Thymus (tissue), 11 donors: ENCODE results near the gene UGT1A6. TPM values are rescaled to one million over a fixed set of nuclear protein-coding genes. Genes with fewer than 3 reads are reported as not detected.

Experiments
- DNase-seq, 9 donors: peaks; one replicate each; pipeline ENCODE4 v3.0.0-alpha.2; 2013; ENCODE audit warnings: low spot score in 9 of 9, low read depth in 6 of 9, missing footprints in 1 of 9
- H3K27ac ChIP-seq, 2 donors: one replicate each; pipeline ENCODE4 v1.5.1; 2013; ENCODE audit warnings: control low read depth in 1 of 2, low read depth in 1 of 2, low read length in 1 of 2, mild to moderate bottlenecking in 1 of 2, moderate library complexity in 1 of 2
- H3K27me3 ChIP-seq, 2 donors: one replicate each; pipeline ENCODE4 v1.5.1; 2013; ENCODE audit warnings: low read length in 1 of 2; ENCODE audit not compliant: control insufficient read depth in 2 of 2, insufficient read depth in 1 of 2
- H3K36me3 ChIP-seq, 2 donors: one replicate each; pipeline ENCODE4 v1.5.1; 2013; ENCODE audit warnings: low read length in 1 of 2, mild to moderate bottlenecking in 1 of 2, moderate library complexity in 1 of 2; ENCODE audit not compliant: control insufficient read depth in 2 of 2, insufficient read depth in 2 of 2
- H3K4me1 ChIP-seq, 2 donors: one replicate each; pipeline ENCODE4 v1.5.1; 2013; ENCODE audit warnings: low read length in 2 of 2; ENCODE audit not compliant: control insufficient read depth in 2 of 2, insufficient read depth in 2 of 2
- H3K4me3 ChIP-seq, 2 donors: one replicate each; pipeline ENCODE4 v1.5.1; 2013; ENCODE audit warnings: low read length in 2 of 2, control low read depth in 1 of 2, mild to moderate bottlenecking in 1 of 2
- H3K9me3 ChIP-seq, 2 donors: one replicate each; pipeline ENCODE4 v1.5.1; 2013; ENCODE audit warnings: low read length in 1 of 2, mild to moderate bottlenecking in 1 of 2; ENCODE audit not compliant: control insufficient read depth in 2 of 2, insufficient read depth in 1 of 2
- WGBS: extraction: QIAGEN DNeasy Blood & Tissue Kit; methylation state at CpG from one replicate; pipeline ENCODE4 v1.1.7; 2013; 5-methylcytosine and 5-hydroxymethylcytosine counted together
- polyA plus RNA-seq: library from polyadenylated mRNA; stranded (reverse); fragments of 200-250 nt; gene quantifications from one replicate; pipeline ENCODE4 v1.2.3, GENCODE V29; 2013
- total RNA-seq: library from RNA; stranded (reverse); fragments of 120-200 nt; gene quantifications from one replicate; pipeline ENCODE4 v1.2.4, GENCODE V29; 2013
- donor health status: healthy.

Gene UGT1A6
- total and polyA plus RNA-seq, 2 donors, result 1.1 to 4.5 TPM

- no peaks in the 10 kb centered on the region for H3K9me3 ChIP-seq
- no peak overlapping the region for H3K4me3 ChIP-seq
- no peaks in the 10 kb centered on the region for H3K36me3 ChIP-seq
- H3K4me1 ChIP-seq, result no peaks in the 10 kb centered on the region
- peaks cover 0 to 4% of the 10 kb centered on the region in 2 donors for H3K27me3 ChIP-seq
- DNase-seq, result no peak
- H3K27ac ChIP-seq, result no peak overlapping the region
- 89% methylated on average over 10 of the region's 10 CpGs for WGBS
These were observed 115.6 kb downstream of the UGT1A6 start for GRCh38 chr2:233807966-233808935.

DNA sequence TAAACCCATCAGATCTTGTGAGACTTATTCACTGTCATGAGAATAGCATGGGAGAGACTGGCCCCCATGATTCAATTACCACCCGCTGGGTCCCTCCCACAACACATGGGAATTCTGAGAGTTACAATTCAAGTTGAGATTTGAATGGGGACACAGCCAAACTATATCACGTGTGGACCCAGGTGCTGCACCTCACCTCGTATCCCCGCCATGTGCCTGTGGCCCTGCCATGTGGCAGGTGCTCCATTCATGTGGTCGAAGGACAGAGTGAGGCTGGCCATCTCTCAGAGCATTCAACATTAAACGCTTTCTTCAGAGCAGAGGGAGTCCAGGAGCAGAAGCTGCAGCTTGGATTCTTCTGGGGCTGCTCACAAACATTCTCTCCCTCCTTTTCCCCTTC is 117.7 kb downstream of the UGT1A6 start:
- no peak overlapping the region for H3K27ac ChIP-seq
- H3K4me3 ChIP-seq, result no peak overlapping the region
- no peaks in the 10 kb centered on the region for H3K9me3 ChIP-seq
- no peaks in the 10 kb centered on the region for H3K36me3 ChIP-seq
- H3K4me1 ChIP-seq, result no peaks in the 10 kb centered on the region
- WGBS, result 94% methylated on average over 6 of the region's 6 CpGs
- DNase-seq, result no peak
- H3K27me3 ChIP-seq, result peaks cover 0 to 3% of the 10 kb centered on the region in 2 donors

DNA sequence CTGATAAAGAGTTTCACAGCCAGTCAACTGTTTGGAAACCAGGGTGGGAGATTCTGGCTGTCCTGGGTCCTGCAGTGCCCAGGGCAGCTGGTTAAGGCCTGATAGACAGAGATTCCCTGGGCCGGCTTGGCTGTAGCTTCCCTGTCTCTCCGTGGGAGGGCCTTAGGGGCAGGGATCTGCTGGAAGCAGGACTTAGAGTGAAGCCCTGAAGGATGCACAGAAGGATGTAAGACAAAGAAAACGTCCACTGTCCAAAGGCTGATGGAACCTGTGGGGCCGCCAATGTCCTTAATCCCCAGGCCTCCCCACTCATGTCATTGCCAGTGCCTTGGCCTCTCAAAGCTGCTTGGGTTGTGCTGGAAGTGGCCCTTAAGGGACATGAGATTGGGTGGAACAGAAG is 118.4 kb downstream of the UGT1A6 start:
- Histone ChIP-seq H3K27me3 (peaks cover 0 to 3% of the 10 kb centered on the region in 2 donors), H3K27ac (no peak overlapping the region), H3K9me3 (no peaks in the 10 kb centered on the region), H3K36me3 (no peaks in the 10 kb centered on the region), H3K4me1 (no peaks in the 10 kb centered on the region), H3K4me3 (no peak overlapping the region)
- 84% methylated on average over 4 of the region's 4 CpGs for WGBS
- no peak for DNase-seq

- no peak for DNase-seq
- no peaks in the 10 kb centered on the region for H3K36me3 ChIP-seq
- no peaks in the 10 kb centered on the region for H3K9me3 ChIP-seq
- no peak overlapping the region for H3K4me3 ChIP-seq
- no peaks in the 10 kb centered on the region for H3K4me1 ChIP-seq
- H3K27me3 ChIP-seq, result peaks cover 0 to 3% of the 10 kb centered on the region in 2 donors
- H3K27ac ChIP-seq, result no peak overlapping the region
- 92% methylated on average over 8 of the region's 8 CpGs for WGBS
These were observed 119.0 kb downstream of the UGT1A6 start for GRCh38 chr2:233811732-233812131.

- 95% methylated on average over 3 of the region's 3 CpGs for WGBS
- H3K4me1 ChIP-seq, result no peaks in the 10 kb centered on the region
- H3K9me3 ChIP-seq, result no peaks in the 10 kb centered on the region
- no peaks in the 10 kb centered on the region for H3K36me3 ChIP-seq
- no peak for DNase-seq
- H3K27ac ChIP-seq, result no peak overlapping the region
- H3K27me3 ChIP-seq, result peaks cover 0 to 3% of the 10 kb centered on the region in 2 donors
- H3K4me3 ChIP-seq, result no peak overlapping the region
These were observed 120.8 kb downstream of the UGT1A6 start for GRCh38 chr2:233813236-233814055.

- DNase-seq, result no peak
- no peaks in the 10 kb centered on the region for H3K36me3 ChIP-seq
- 91% methylated on average over 2 of the region's 2 CpGs for WGBS
These were observed 121.6 kb downstream of the UGT1A6 start for GRCh38 chr2:233814056-233814835.

GRCh38 chr2:233815861-233816260 is 123.2 kb downstream of the UGT1A6 start:
- DNase-seq, result no peak
- WGBS, result 97% methylated on average over 6 of the region's 6 CpGs
- no peaks in the 10 kb centered on the region for H3K4me1 ChIP-seq
- no peak overlapping the region for H3K4me3 ChIP-seq
- no peak overlapping the region for H3K27ac ChIP-seq
- H3K36me3 ChIP-seq, result no peaks in the 10 kb centered on the region
- H3K9me3 ChIP-seq, result no peaks in the 10 kb centered on the region
- H3K27me3 ChIP-seq, result peaks cover 0 to 3% of the 10 kb centered on the region in 2 donors

More at GRCh38 chr2:233814056-233814835, 121.6 kb downstream of the UGT1A6 start:
- no peak overlapping the region for H3K4me3 ChIP-seq
- H3K9me3 ChIP-seq, result no peaks in the 10 kb centered on the region
- H3K4me1 ChIP-seq, result no peaks in the 10 kb centered on the region
- H3K27ac ChIP-seq, result no peak overlapping the region
- H3K27me3 ChIP-seq, result peaks cover 0 to 3% of the 10 kb centered on the region in 2 donors

GRCh38 chr2:233816334-233816733 is 123.6 kb downstream of the UGT1A6 start:
- 85% methylated on average over 2 of the region's 2 CpGs for WGBS
- H3K27ac ChIP-seq, result no peak overlapping the region
- H3K4me3 ChIP-seq, result no peak overlapping the region
- H3K36me3 ChIP-seq, result no peaks in the 10 kb centered on the region
- no peaks in the 10 kb centered on the region for H3K4me1 ChIP-seq
- DNase-seq, result no peak
- peaks cover 0 to 3% of the 10 kb centered on the region in 2 donors for H3K27me3 ChIP-seq
- no peaks in the 10 kb centered on the region for H3K9me3 ChIP-seq
